ENCODE data around the gene C22orf39. TPM values are rescaled to one million over a fixed set of nuclear protein-coding genes. Genes with fewer than 3 reads are reported as not detected.

The C22orf39 gene
- total and polyA plus RNA-seq, 12 donors = 27.0 to 72.5 (median 44.4) TPM

- DNase-seq = peak in 5 of 7 donors; percentile 18 to 82 (median 38)
- peaks cover 5% of the 10 kb centered on the region in 2 donors for H3K4me1 ChIP-seq (replicated peaks in 1 of 2)
- H3K9me3 ChIP-seq (replicated peaks in 1 of 3) = no peaks in the 10 kb centered on the region
- H3K27ac ChIP-seq = no peak overlapping the region
- no peaks in the 10 kb centered on the region for H3K27me3 ChIP-seq
- H3K36me3 ChIP-seq (replicated peaks in 1 of 2) = peaks cover 0 to 52% of the 10 kb centered on the region in 2 donors
- H3K4me3 ChIP-seq = no peak overlapping the region
- intact Hi-C loops (cut with DNase I) = no loop called here
- TF ChIP-seq POLR2A (IDR thresholded peaks at IDR 0.05) (no peak), CTCF (IDR thresholded peaks at IDR 0.05) (no peak)
- 58 to 76% (median 71%) methylated on average over 14 to 16 of the region's 16 CpGs for WGBS, 4 donors
Measured at GRCh38 chr22:19407649-19408606, 39.6 kb downstream of the C22orf39 start.

GRCh38 chr22:19406846-19407245 lies 40.7 kb downstream of the C22orf39 start:
- TF ChIP-seq POLR2A (IDR thresholded peaks at IDR 0.05) = no peak
- TF ChIP-seq CTCF (IDR thresholded peaks at IDR 0.05) = no peak
- intact Hi-C loops (cut with DNase I) = no loop called here
- Histone ChIP-seq H3K4me3 (no peak overlapping the region), H3K27ac (no peak overlapping the region), H3K9me3 (replicated peaks in 1 of 3) (no peaks in the 10 kb centered on the region), H3K27me3 (no peaks in the 10 kb centered on the region), H3K36me3 (replicated peaks in 1 of 2) (peaks cover 0 to 52% of the 10 kb centered on the region in 2 donors), H3K4me1 (replicated peaks in 1 of 2) (peaks cover 0 to 5% of the 10 kb centered on the region in 2 donors)
- 80 to 93% (median 84%) methylated on average over 4 of the region's 4 CpGs for WGBS, 4 donors
- DNase-seq = no peak

- no peak for TF ChIP-seq CTCF (IDR thresholded peaks at IDR 0.05)
- TF ChIP-seq POLR2A (IDR thresholded peaks at IDR 0.05) = no peak
- no peaks in the 10 kb centered on the region for H3K9me3 ChIP-seq (replicated peaks in 1 of 3)
- peak in 1 of 7 donors; percentile 36 for DNase-seq
- peaks cover 0 to 52% of the 10 kb centered on the region in 2 donors for H3K36me3 ChIP-seq (replicated peaks in 1 of 2)
- H3K4me3 ChIP-seq = no peak overlapping the region
- H3K4me1 ChIP-seq (replicated peaks in 1 of 2) = peaks cover 0 to 5% of the 10 kb centered on the region in 2 donors
- WGBS, 4 donors = 63 to 85% (median 78%) methylated on average over 3 of the region's 3 CpGs
- no peaks in the 10 kb centered on the region for H3K27me3 ChIP-seq
- H3K27ac ChIP-seq = no peak overlapping the region
- intact Hi-C loops (cut with DNase I) = no loop called here
Measured at GRCh38 chr22:19406281-19406811, 41.2 kb downstream of the C22orf39 start.

GRCh38 chr22:19405652-19406051 lies 41.9 kb downstream of the C22orf39 start:
- intact Hi-C loops (cut with DNase I) = no loop called here
- no peak for TF ChIP-seq CTCF (IDR thresholded peaks at IDR 0.05)
- no peak for TF ChIP-seq POLR2A (IDR thresholded peaks at IDR 0.05)
- Histone ChIP-seq H3K9me3 (replicated peaks in 1 of 3) (no peaks in the 10 kb centered on the region), H3K4me1 (replicated peaks in 1 of 2) (peaks cover 0 to 5% of the 10 kb centered on the region in 2 donors), H3K4me3 (no peak overlapping the region), H3K27me3 (no peaks in the 10 kb centered on the region), H3K27ac (no peak overlapping the region), H3K36me3 (replicated peaks in 1 of 2) (peaks cover 0 to 49% of the 10 kb centered on the region in 2 donors)
- DNase-seq = peak in 1 of 7 donors; percentile 45
- 94 to 98% (median 96%) methylated on average over 4 to 8 of the region's 8 CpGs for WGBS, 4 donors
